PC-9 (cell line): ENCODE results near the gene CRTC3.

ENCODE experiments used
- CTCF ChIP-seq: fragments of 200-600 bp; sonication (generic); conservative IDR thresholded peaks from 2 replicates; pipeline ENCODE4 v1.6.1; 2017; ENCODE audit warnings: mixed run types, antibody characterized with exemption, mild to moderate bottlenecking, moderate library complexity
- EZH2 ChIP-seq: fragments of 200-600 bp; sonication (generic); IDR thresholded peaks from 2 replicates; pipeline ENCODE4 v1.8.0; 2017; ENCODE audit warnings: antibody characterized with exemption, low read depth

- TF ChIP-seq CTCF (no peak), EZH2 (no peak)
These were observed 116.3 kb downstream of the CRTC3 start for GRCh38 chr15:90645873-90646575.
